CD4-positive, alpha-beta T cell (primary cell): ENCODE results near the gene TBPL1. TPM values are rescaled to one million over a fixed set of nuclear protein-coding genes. Genes with fewer than 3 reads are reported as not detected.
"Not testable (repeated sequence)": the region's sequence is repeated elsewhere in the genome, so short reads cannot be mapped to it uniquely, and the experiment has no call there.

Experiments
- ATAC-seq: fragments of 200-7000 bp; cut with Tn5 transposase; one replicate; pipeline ENCODE4 v1.10.0; 2022; ENCODE audit warnings: mild to moderate bottlenecking; ENCODE audit not compliant: poor library complexity
- CTCF ChIA-PET: fragments of 350-600 bp; sonication (Branson Sonifier 250); formaldehyde crosslinking; loops from one replicate; lab custom pipeline; 2021; ENCODE audit warnings: antibody characterized with exemption, inconsistent platforms; lab: Charles Lee
- POLR2A ChIA-PET: fragments of 350-600 bp; sonication (Branson Sonifier 250); formaldehyde crosslinking; loops from one replicate; lab custom pipeline; 2021; ENCODE audit warnings: antibody characterized with exemption, inconsistent platforms; lab: Charles Lee
- DNase-seq, 14 experiments: peaks; one replicate each; pipeline ENCODE4 v3.0.0-alpha.2; 2013 to 2020; ENCODE audit warnings: mixed read lengths in 2 of 14
- H3K27ac ChIP-seq, 2 donors: one replicate each; pipeline versions ENCODE4 v1.5.1 to v1.7.0; 2013; ENCODE audit warnings: low read length in 2 of 2, low read depth in 1 of 2, mild to moderate bottlenecking in 1 of 2
- H3K27me3 ChIP-seq, 2 experiments: 1 replicate in 1 of 2; 2 replicates in 1 of 2; pipeline versions ENCODE4 v1.6.1 to v1.7.0; 2013; ENCODE audit warnings: low read length in 2 of 2, control low read depth in 1 of 2, mild to moderate bottlenecking in 1 of 2, moderate library complexity in 1 of 2; ENCODE audit not compliant: insufficient read depth in 2 of 2, control insufficient read depth in 1 of 2
- H3K36me3 ChIP-seq: one replicate; pipeline ENCODE4 v1.6.1; 2013; ENCODE audit warnings: low read length, control low read depth; ENCODE audit not compliant: insufficient read depth
- H3K4me1 ChIP-seq: one replicate; pipeline ENCODE4 v1.6.1; 2013; ENCODE audit warnings: low read length, control low read depth; ENCODE audit not compliant: insufficient read depth
- H3K4me3 ChIP-seq: one replicate; pipeline ENCODE4 v1.5.1; 2013; ENCODE audit warnings: mild to moderate bottlenecking, low read length, moderate library complexity
- H3K9me3 ChIP-seq, 2 experiments: 1 replicate in 1 of 2; 2 replicates in 1 of 2; pipeline versions ENCODE4 v1.6.1 to v1.7.0; 2013; ENCODE audit warnings: low read length in 2 of 2, mild to moderate bottlenecking in 2 of 2, control low read depth in 1 of 2, moderate library complexity in 1 of 2; ENCODE audit not compliant: control insufficient read depth in 1 of 2, insufficient read depth in 1 of 2
- H3K27ac Mint-ChIP-seq: one replicate; pipeline ENCODE4 v1.8.0; 2020; ENCODE audit warnings: mixed read lengths
- H3K27me3 Mint-ChIP-seq: one replicate; pipeline ENCODE4 v1.8.0; 2021; ENCODE audit warnings: mixed read lengths
- H3K36me3 Mint-ChIP-seq: one replicate; pipeline ENCODE4 v1.8.0; 2021; ENCODE audit warnings: low read depth, mixed read lengths
- H3K4me1 Mint-ChIP-seq: one replicate; pipeline ENCODE4 v1.8.0; 2021; ENCODE audit warnings: low read depth, mixed read lengths
- H3K4me3 Mint-ChIP-seq: one replicate; pipeline ENCODE4 v1.8.0; 2020; ENCODE audit warnings: mild to moderate bottlenecking, mixed read lengths
- H3K9me3 Mint-ChIP-seq: one replicate; pipeline ENCODE4 v1.8.0; 2020; ENCODE audit warnings: mixed read lengths
- CTCF ChIP-seq: fragments of 200-600 bp; IDR thresholded peaks from one replicate; pipeline ENCODE4 v1.8.0; 2022; ENCODE audit warnings: antibody characterized with exemption, mild to moderate bottlenecking
- intact Hi-C, 2 experiments: fragments of 100-400 bp; cut with DNase I in 1 of 2; cut with micrococcal nuclease in 1 of 2; formaldehyde crosslinking; loops; one replicate each; pipeline versions ENCODE4 v1.15.1 to v1.9.0; 2023 to 2025; cut with DNase I, micrococcal nuclease
- total RNA-seq, 174 experiments: library from RNA in 2 of 174; stranded (reverse) in 2 of 174; gene quantifications; one replicate each; pipeline ENCODE4 v1.2.3 and lab custom pipeline; 2021 to 2026

TBPL1 gene
- total RNA-seq, 2 experiments from 2014 or later = 34.7 to 37.3 TPM

- H3K27me3 ChIP-seq = peaks cover 0 to 17% of the 10 kb centered on the region in 2 experiments
- H3K4me3 Mint-ChIP-seq = no peak overlapping the region
Measured at GRCh38 chr6:133919362-133919761, 33.7 kb upstream of the TBPL1 start.

GRCh38 chr6:133921249-133921859 is 31.7 kb upstream of the TBPL1 start:
- H3K27ac ChIP-seq = no peak overlapping the region
- intact Hi-C loops = loop anchor here (2.0 to 5.0 kb wide), 3 partner anchors 51 to 1389 kb away; no protein-coding TSS in a partner anchor
- peak; percentile 47 for TF ChIP-seq CTCF
- H3K36me3 ChIP-seq = no peaks in the 10 kb centered on the region
- H3K27ac Mint-ChIP-seq = no peak overlapping the region
- H3K4me3 ChIP-seq = no peak overlapping the region
- peaks cover 0 to 7% of the 10 kb centered on the region in 2 experiments for H3K27me3 ChIP-seq
- H3K4me1 Mint-ChIP-seq = no peaks in the 10 kb centered on the region
- H3K4me3 Mint-ChIP-seq = no peak overlapping the region
- H3K9me3 ChIP-seq = no peaks in the 10 kb centered on the region
- H3K9me3 Mint-ChIP-seq = no peaks in the 10 kb centered on the region
- ChIA-PET POLR2A (interaction anchor here (0.6 to 1.3 kb wide), 3 partner anchors 143 to 1572 kb away, joined by 3 read pairs; no protein-coding TSS in a partner anchor), CTCF (interaction anchor here (0.6 to 5.5 kb wide), 13 partner anchors 7 to 1090 kb away, joined by 3 to 61 read pairs (median 3); partner anchors contain the start of gene TBPL1)
- peaks cover 4% of the 10 kb centered on the region for H3K4me1 ChIP-seq
- peak; percentile 77 for ATAC-seq
- DNase-seq = peak; percentile 46 to 80 (median 63)
- H3K27me3 Mint-ChIP-seq = peaks cover 30% of the 10 kb centered on the region
- no peaks in the 10 kb centered on the region for H3K36me3 Mint-ChIP-seq

More at GRCh38 chr6:133919362-133919761, 33.7 kb upstream of the TBPL1 start:
- no peaks in the 10 kb centered on the region for H3K36me3 ChIP-seq
- peaks cover 4% of the 10 kb centered on the region for H3K4me1 ChIP-seq
- peaks cover 32% of the 10 kb centered on the region for H3K27me3 Mint-ChIP-seq
- intact Hi-C loops = loop anchor here (5.0 kb wide), 4 partner anchors 82 to 1387 kb away; no protein-coding TSS in a partner anchor
- ATAC-seq (no peak), DNase-seq (no peak)
- no peaks in the 10 kb centered on the region for H3K36me3 Mint-ChIP-seq
- no peaks in the 10 kb centered on the region for H3K9me3 ChIP-seq
- H3K9me3 Mint-ChIP-seq = no peaks in the 10 kb centered on the region
- no peak overlapping the region for H3K27ac ChIP-seq
- H3K27ac Mint-ChIP-seq = no peak overlapping the region
- CTCF ChIA-PET = no interaction called here
- TF ChIP-seq CTCF = no peak
- POLR2A ChIA-PET = no interaction called here
- no peaks in the 10 kb centered on the region for H3K4me1 Mint-ChIP-seq
- H3K4me3 ChIP-seq = no peak overlapping the region

GRCh38 chr6:133923938-133924593 is 29.0 kb upstream of the TBPL1 start:
- peak; percentile 87 for TF ChIP-seq CTCF
- no peak overlapping the region for H3K4me3 Mint-ChIP-seq
- ATAC-seq (peak; percentile 86), DNase-seq (peak in 13 of 14 experiments; percentile 24 to 81 (median 38))
- H3K27ac Mint-ChIP-seq = no peak overlapping the region
- no peaks in the 10 kb centered on the region for H3K36me3 Mint-ChIP-seq
- no peaks in the 10 kb centered on the region for H3K4me1 Mint-ChIP-seq
- CTCF ChIA-PET = interaction anchor here (0.6 to 5.5 kb wide), 27 partner anchors 9 to 961 kb away, joined by 3 to 61 read pairs (median 5); partner anchors contain the start of gene TBPL1
- POLR2A ChIA-PET = interaction anchor here (0.7 to 1.8 kb wide), 7 partner anchors 9 to 173 kb away, joined by 3 to 9 read pairs (median 4); partner anchors contain the start of gene TBPL1
- no peak overlapping the region for H3K4me3 ChIP-seq
- H3K27me3 ChIP-seq = peaks cover 0 to 7% of the 10 kb centered on the region in 2 experiments
- no peak overlapping the region for H3K27ac ChIP-seq
- no peaks in the 10 kb centered on the region for H3K9me3 Mint-ChIP-seq
- H3K4me1 ChIP-seq = no peaks in the 10 kb centered on the region
- intact Hi-C loops = loop anchor here (1.0 to 5.0 kb wide), 6 partner anchors 48 to 1392 kb away; no protein-coding TSS in a partner anchor
- peaks cover 38% of the 10 kb centered on the region for H3K27me3 Mint-ChIP-seq
- no peaks in the 10 kb centered on the region for H3K9me3 ChIP-seq
- no peaks in the 10 kb centered on the region for H3K36me3 ChIP-seq

- ATAC-seq, H3K4me3 ChIP-seq, DNase-seq, H3K4me1 ChIP-seq, H3K4me1 Mint-ChIP-seq, CTCF ChIA-PET, POLR2A ChIA-PET, H3K27ac Mint-ChIP-seq, H3K27me3 ChIP-seq, H3K9me3 Mint-ChIP-seq, intact Hi-C loops, H3K9me3 ChIP-seq, H3K4me3 Mint-ChIP-seq, H3K36me3 ChIP-seq, H3K27ac ChIP-seq, H3K36me3 Mint-ChIP-seq: not testable (repeated sequence)
- H3K27me3 Mint-ChIP-seq = peaks cover 71% of the 10 kb centered on the region
Measured at GRCh38 chr6:133931221-133931620, 21.8 kb upstream of the TBPL1 start.

- H3K4me1 ChIP-seq, H3K27ac ChIP-seq, CTCF ChIA-PET, H3K4me3 Mint-ChIP-seq, POLR2A ChIA-PET, H3K4me1 Mint-ChIP-seq, H3K9me3 Mint-ChIP-seq, H3K4me3 ChIP-seq, intact Hi-C loops, DNase-seq, ATAC-seq, H3K27me3 ChIP-seq, H3K27ac Mint-ChIP-seq, H3K36me3 ChIP-seq, H3K36me3 Mint-ChIP-seq, H3K9me3 ChIP-seq: not testable (repeated sequence)
- H3K27me3 Mint-ChIP-seq = peaks cover 64% of the 10 kb centered on the region
Measured at GRCh38 chr6:133936352-133936751, 16.7 kb upstream of the TBPL1 start.
